GM12873 (cell line): ENCODE results near the gene OR2A2.

Experiments
- TF ChIP-seq, protein P1 (sequence below): IDR thresholded peaks from 2 replicates; pipeline ENCODE4 v1.5.1; 2012; ENCODE audit warnings: low read depth, mild to moderate bottlenecking, moderate library complexity, low read length, control low read depth; ENCODE audit not compliant: insufficient read depth; ENCODE audit errors: missing control alignments

OR2A2 gene

DNA sequence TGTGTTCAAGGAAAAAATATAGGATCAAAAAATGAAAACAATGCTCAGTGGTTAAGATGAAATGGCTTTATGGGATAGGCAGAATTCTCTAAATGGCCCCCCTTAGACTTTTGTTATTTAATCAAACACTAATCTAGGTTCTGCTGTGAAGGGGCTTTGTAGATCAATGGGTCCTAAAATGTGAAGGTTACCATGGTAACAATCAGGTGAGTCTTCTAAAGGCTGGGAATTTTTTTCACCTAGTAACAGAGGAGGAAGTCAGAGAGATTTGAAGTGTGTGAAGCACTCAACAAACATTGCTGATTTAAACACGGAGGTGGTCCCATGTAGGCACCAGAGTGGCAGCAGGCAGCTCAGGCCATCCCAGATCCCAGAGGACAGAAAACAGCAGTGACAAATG is 24.7 kb downstream of the OR2A2 start:
- TF ChIP-seq, protein P1, sequence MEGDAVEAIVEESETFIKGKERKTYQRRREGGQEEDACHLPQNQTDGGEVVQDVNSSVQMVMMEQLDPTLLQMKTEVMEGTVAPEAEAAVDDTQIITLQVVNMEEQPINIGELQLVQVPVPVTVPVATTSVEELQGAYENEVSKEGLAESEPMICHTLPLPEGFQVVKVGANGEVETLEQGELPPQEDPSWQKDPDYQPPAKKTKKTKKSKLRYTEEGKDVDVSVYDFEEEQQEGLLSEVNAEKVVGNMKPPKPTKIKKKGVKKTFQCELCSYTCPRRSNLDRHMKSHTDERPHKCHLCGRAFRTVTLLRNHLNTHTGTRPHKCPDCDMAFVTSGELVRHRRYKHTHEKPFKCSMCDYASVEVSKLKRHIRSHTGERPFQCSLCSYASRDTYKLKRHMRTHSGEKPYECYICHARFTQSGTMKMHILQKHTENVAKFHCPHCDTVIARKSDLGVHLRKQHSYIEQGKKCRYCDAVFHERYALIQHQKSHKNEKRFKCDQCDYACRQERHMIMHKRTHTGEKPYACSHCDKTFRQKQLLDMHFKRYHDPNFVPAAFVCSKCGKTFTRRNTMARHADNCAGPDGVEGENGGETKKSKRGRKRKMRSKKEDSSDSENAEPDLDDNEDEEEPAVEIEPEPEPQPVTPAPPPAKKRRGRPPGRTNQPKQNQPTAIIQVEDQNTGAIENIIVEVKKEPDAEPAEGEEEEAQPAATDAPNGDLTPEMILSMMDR: no peak

DNA sequence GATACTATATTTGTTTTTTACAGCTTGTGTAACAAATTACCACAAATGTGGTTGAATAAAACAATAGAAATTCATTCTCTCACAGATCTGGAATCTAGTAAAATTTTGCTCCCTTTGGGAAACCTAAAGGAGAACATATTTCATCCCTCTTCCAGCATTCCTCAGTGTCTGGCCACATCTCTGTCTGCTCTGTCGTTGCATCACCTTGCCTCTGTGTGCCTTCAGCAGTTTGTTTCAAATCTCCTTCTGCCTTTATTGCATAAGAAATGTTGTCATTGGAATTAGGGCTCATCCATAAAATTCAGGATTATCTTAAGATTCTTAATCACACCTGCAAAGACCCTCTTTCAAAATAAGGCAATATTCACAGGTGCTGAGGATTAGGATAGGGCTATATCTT is 28.1 kb downstream of the OR2A2 start:
- TF ChIP-seq, protein P1: no peak

DNA sequence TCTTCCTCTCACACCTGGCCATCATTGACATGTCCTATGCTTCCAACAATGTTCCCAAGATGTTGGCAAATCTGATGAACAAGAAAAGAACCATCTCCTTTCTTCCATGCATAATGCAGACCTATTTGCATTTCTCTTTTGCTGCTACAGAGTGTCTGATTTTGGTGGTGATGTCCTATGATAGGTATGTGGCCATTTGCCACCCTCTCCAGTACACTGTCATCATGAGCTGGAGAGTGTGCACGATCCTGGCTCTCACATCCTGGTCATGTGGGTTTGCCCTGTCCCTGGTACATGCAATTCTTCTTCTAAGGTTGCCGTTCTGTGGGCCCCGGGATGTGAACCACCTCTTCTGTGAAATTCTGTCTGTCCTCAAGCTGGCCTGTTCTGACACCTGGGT is 32.8 kb downstream of the OR2A2 start:
- TF ChIP-seq, protein P1: no peak

DNA sequence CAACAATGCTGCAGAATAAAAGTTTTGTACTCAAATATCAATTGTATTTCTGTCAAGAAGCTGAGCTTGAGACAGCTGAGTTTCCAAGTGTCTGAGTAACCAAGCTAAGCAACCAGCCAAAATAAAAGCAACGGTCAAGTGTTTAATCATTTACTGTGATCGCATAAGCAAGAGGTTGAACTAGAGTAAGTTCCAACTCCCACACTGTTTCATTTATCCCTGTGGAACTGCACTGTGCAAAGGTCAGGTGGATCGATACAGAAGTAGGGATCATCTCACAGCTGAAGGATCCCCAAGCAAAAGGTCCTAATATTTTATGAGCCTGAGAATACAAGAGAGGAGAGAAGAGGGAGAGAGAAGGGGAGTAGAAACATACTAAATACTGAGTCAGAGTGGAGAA is 35.0 kb downstream of the OR2A2 start:
- TF ChIP-seq, protein P1: no peak

DNA sequence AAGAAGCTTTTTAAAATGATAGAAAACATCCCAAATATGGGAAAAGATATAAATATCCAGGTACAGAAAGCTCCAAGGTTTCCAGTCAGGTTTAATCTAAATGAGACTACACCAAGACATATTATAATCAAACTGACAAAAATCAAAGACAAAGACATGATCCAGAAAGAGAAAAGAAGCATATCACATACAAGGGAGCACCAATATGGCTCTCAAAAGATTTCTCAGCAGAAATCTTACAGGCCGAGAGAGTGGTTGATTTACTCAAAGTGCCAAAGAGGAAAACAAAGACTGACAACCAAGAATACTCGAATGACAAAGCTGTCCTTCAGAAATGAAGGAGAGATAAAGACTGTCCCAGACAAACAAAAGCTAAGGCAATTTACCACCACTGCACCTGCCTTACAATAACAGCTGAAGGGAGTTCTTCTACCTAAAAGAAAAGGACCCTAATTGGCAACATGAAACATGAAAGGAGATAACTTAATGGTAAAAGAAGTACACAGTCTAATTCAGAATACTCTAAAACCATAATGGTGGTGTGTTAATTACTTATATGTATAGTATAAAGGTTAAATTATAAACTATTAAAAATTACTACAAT is 38.9 kb downstream of the OR2A2 start:
- TF ChIP-seq, protein P1: no peak

DNA sequence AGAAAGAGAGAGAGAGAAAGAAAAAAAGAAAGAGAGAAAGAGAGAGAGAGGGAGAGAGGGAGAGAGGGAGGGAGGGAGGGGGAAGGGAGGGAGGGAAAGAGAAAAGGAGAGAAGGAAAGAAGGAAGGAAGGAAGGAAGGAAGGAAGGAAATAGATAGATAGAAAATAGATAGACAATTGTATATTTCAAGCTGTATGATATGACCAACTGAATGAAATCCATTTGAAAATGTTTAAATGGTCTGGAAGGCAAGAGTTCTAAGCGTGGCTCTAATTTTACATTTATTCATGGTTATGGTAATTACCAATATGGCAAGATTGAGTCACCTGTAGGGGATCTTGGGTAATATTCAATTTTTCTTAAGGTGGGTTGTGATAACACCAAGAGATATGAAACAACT is 49.5 kb downstream of the OR2A2 start:
- TF ChIP-seq, protein P1: no peak
